ENCODE results near the gene RNMT. TPM values are rescaled to one million over a fixed set of nuclear protein-coding genes. Genes with fewer than 3 reads are reported as not detected.

RNMT gene
- total RNA-seq, 4 donors from 2014 or later = 7.9 to 64.8 (median 27.0) TPM

- no peaks in the 10 kb centered on the region for H3K9me3 ChIP-seq
- peak in 1 of 2 donors; percentile 58 for DNase-seq
- H3K4me3 ChIP-seq = no peak overlapping the region
- H3K4me1 ChIP-seq = no peaks in the 10 kb centered on the region
- no peak for TF ChIP-seq POLR2A (IDR thresholded peaks at IDR 0.05)
- TF ChIP-seq, protein P1, sequence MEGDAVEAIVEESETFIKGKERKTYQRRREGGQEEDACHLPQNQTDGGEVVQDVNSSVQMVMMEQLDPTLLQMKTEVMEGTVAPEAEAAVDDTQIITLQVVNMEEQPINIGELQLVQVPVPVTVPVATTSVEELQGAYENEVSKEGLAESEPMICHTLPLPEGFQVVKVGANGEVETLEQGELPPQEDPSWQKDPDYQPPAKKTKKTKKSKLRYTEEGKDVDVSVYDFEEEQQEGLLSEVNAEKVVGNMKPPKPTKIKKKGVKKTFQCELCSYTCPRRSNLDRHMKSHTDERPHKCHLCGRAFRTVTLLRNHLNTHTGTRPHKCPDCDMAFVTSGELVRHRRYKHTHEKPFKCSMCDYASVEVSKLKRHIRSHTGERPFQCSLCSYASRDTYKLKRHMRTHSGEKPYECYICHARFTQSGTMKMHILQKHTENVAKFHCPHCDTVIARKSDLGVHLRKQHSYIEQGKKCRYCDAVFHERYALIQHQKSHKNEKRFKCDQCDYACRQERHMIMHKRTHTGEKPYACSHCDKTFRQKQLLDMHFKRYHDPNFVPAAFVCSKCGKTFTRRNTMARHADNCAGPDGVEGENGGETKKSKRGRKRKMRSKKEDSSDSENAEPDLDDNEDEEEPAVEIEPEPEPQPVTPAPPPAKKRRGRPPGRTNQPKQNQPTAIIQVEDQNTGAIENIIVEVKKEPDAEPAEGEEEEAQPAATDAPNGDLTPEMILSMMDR (IDR thresholded peaks at IDR 0.05) = peak; percentile 21 to 51 (median 43)
- intact Hi-C loops (cut with DNase I; ENCODE audit: low total_unique reads) = no loop called here
- H3K27me3 ChIP-seq = no peaks in the 10 kb centered on the region
- H3K27ac ChIP-seq = no peak overlapping the region
- no peaks in the 10 kb centered on the region for H3K36me3 ChIP-seq
Measured at GRCh38 chr18:13800505-13801259, 74.2 kb downstream of the RNMT start.

DNA sequence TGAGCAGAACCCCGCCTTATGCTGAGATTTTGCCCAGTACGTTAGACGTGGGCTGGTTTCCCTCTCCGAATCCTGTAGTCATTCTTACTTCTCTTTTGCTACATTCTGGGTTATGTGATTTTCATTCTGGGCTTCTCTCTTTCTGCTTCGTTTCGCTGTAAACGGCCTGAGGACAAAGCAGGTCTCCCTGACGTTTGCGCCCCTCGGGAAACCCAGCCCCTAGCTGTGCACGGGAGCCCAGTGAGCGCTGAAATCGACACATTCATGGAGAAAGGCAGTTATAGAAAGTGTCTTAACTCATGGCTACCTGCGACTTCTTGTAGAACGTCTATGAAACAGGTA, 74.8 kb downstream of the RNMT start:
- Histone ChIP-seq H3K4me3 (no peak overlapping the region), H3K4me1 (no peaks in the 10 kb centered on the region), H3K36me3 (no peaks in the 10 kb centered on the region), H3K9me3 (no peaks in the 10 kb centered on the region), H3K27me3 (no peaks in the 10 kb centered on the region), H3K27ac (no peak overlapping the region)
- TF ChIP-seq, protein P1 (IDR thresholded peaks at IDR 0.05) = peak in 1 of 4 experiments; percentile 2
- TF ChIP-seq POLR2A (IDR thresholded peaks at IDR 0.05) = no peak
- no peak for DNase-seq
- intact Hi-C loops (cut with DNase I; ENCODE audit: low total_unique reads) = no loop called here

GRCh38 chr18:13804305-13804704, 77.8 kb downstream of the RNMT start:
- Histone ChIP-seq H3K27me3 (no peaks in the 10 kb centered on the region), H3K27ac (no peak overlapping the region), H3K4me1 (no peaks in the 10 kb centered on the region), H3K36me3 (no peaks in the 10 kb centered on the region), H3K9me3 (no peaks in the 10 kb centered on the region), H3K4me3 (no peak overlapping the region)
- TF ChIP-seq, protein P1 (IDR thresholded peaks at IDR 0.05) = no peak
- no peak for DNase-seq
- intact Hi-C loops (cut with DNase I; ENCODE audit: low total_unique reads) = no loop called here

GRCh38 chr18:13808294-13809042, 82.0 kb downstream of the RNMT start:
- TF ChIP-seq, protein P1 (IDR thresholded peaks at IDR 0.05) = no peak
- no peak for TF ChIP-seq POLR2A (IDR thresholded peaks at IDR 0.05)
- H3K4me1 ChIP-seq = no peaks in the 10 kb centered on the region
- no peak for DNase-seq
- H3K27me3 ChIP-seq = no peaks in the 10 kb centered on the region
- intact Hi-C loops (cut with DNase I; ENCODE audit: low total_unique reads) = no loop called here
- H3K4me3 ChIP-seq = no peak overlapping the region
- H3K9me3 ChIP-seq = no peaks in the 10 kb centered on the region
- H3K36me3 ChIP-seq = no peaks in the 10 kb centered on the region
- no peak overlapping the region for H3K27ac ChIP-seq

- H3K9me3 ChIP-seq = no peaks in the 10 kb centered on the region
- no peaks in the 10 kb centered on the region for H3K4me1 ChIP-seq
- DNase-seq = no peak
- no peaks in the 10 kb centered on the region for H3K36me3 ChIP-seq
- no peaks in the 10 kb centered on the region for H3K27me3 ChIP-seq
- no peak overlapping the region for H3K27ac ChIP-seq
- TF ChIP-seq, protein P1 (IDR thresholded peaks at IDR 0.05) = no peak
- no peak for TF ChIP-seq POLR2A (IDR thresholded peaks at IDR 0.05)
- no peak overlapping the region for H3K4me3 ChIP-seq
- intact Hi-C loops (cut with DNase I; ENCODE audit: low total_unique reads) = no loop called here
Measured at GRCh38 chr18:13809043-13809430, 82.6 kb downstream of the RNMT start.

Measured in uterus (tissue), 4 donors.